Osteocyte (in vitro differentiated cells): Measurements from ENCODE around the gene LAS1L. TPM values are rescaled to one million over a fixed set of nuclear protein-coding genes. Genes with fewer than 3 reads are reported as not detected.
"Not testable (repeated sequence)": the region's sequence is repeated elsewhere in the genome, so short reads cannot be mapped to it uniquely, and the experiment has no call there.

Experiments
- DNase-seq: peaks from one replicate; pipeline ENCODE4 v3.0.0; 2021; ENCODE audit warnings: mixed read lengths; ENCODE audit not compliant: unreplicated experiment; ENCODE audit errors: extremely low spot score
- H3K27ac Mint-ChIP-seq: one replicate; pipeline ENCODE4 v1.8.0; 2021; ENCODE audit warnings: mild to moderate bottlenecking, mixed read lengths; ENCODE audit not compliant: unreplicated experiment
- H3K27me3 Mint-ChIP-seq: one replicate; pipeline ENCODE4 v1.8.0; 2021; ENCODE audit warnings: mixed read lengths; ENCODE audit not compliant: unreplicated experiment
- H3K36me3 Mint-ChIP-seq: one replicate; pipeline ENCODE4 v1.8.0; 2021; ENCODE audit warnings: mixed read lengths; ENCODE audit not compliant: unreplicated experiment
- H3K4me1 Mint-ChIP-seq: one replicate; pipeline ENCODE4 v1.8.0; 2021; ENCODE audit warnings: mixed read lengths; ENCODE audit not compliant: unreplicated experiment
- H3K4me3 Mint-ChIP-seq: one replicate; pipeline ENCODE4 v1.8.0; 2021; ENCODE audit warnings: mild to moderate bottlenecking, moderate library complexity, mixed read lengths; ENCODE audit not compliant: unreplicated experiment
- H3K9me3 Mint-ChIP-seq: one replicate; pipeline ENCODE4 v1.8.0; 2021; ENCODE audit warnings: mixed read lengths; ENCODE audit not compliant: unreplicated experiment
- total RNA-seq: library from RNA; stranded (reverse); gene quantifications from 2 replicates; pipeline ENCODE4 v1.2.1, GENCODE V29; 2021
- TF ChIP-seq, protein P1 (sequence below): fragments of 200-600 bp; sonication (generic); IDR thresholded peaks from 2 replicates; pipeline ENCODE4 v1.5.0; 2021; ENCODE audit warnings: antibody characterized with exemption, mild to moderate bottlenecking, moderate library complexity

LAS1L gene
- total RNA-seq, 1 donor from 2014 or later: 33.6 TPM

GRCh38 chrX:65502618-65503017 lies 32.0 kb downstream of the LAS1L start:
- DNase-seq: no peak
- Mint-ChIP-seq H3K9me3 (no peaks in the 10 kb centered on the region), H3K4me1 (peaks cover 3% of the 10 kb centered on the region), H3K27ac (no peak overlapping the region), H3K4me3 (no peak overlapping the region), H3K27me3 (no peaks in the 10 kb centered on the region), H3K36me3 (no peaks in the 10 kb centered on the region)
- TF ChIP-seq, protein P1, sequence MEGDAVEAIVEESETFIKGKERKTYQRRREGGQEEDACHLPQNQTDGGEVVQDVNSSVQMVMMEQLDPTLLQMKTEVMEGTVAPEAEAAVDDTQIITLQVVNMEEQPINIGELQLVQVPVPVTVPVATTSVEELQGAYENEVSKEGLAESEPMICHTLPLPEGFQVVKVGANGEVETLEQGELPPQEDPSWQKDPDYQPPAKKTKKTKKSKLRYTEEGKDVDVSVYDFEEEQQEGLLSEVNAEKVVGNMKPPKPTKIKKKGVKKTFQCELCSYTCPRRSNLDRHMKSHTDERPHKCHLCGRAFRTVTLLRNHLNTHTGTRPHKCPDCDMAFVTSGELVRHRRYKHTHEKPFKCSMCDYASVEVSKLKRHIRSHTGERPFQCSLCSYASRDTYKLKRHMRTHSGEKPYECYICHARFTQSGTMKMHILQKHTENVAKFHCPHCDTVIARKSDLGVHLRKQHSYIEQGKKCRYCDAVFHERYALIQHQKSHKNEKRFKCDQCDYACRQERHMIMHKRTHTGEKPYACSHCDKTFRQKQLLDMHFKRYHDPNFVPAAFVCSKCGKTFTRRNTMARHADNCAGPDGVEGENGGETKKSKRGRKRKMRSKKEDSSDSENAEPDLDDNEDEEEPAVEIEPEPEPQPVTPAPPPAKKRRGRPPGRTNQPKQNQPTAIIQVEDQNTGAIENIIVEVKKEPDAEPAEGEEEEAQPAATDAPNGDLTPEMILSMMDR: no peak

DNA sequence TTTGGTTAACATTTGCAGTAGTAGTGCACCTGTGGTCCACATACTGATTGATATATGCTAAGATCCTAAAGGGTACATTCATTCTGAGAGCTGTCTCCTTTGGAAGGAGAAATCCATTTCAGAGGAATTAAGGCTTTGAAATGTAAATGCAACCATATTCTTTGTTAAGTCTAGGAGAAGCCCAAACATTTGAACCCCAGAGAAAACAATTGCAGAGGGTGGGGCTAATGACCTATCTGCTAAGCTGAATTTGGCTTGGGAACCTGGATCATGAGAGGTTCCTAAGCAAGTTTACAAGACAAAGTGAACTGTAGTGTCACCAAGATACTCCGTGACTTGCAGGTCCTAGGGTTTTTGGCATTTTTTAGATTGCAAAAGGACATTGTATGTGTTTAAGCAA lies 41.2 kb downstream of the LAS1L start:
- TF ChIP-seq, protein P1: no peak
- H3K4me1 Mint-ChIP-seq: no peaks in the 10 kb centered on the region

DNA sequence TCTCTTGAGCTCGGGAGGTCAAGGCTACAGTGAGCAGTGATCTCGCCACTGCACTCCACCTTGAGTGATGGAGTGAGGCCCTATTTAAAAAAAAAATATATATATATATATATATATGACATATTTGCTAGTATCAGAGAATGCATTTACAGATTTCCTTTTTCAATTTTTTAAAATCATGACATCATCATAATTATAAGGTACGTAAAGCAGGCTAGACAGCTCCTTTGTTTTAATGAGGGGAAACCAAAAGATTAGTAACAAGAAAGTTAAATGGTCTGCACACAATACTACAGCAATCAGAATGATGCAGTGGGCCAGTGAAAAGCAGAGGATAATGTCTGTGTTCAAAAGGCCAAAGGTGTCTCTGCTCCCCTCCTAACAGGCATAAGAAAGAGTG lies 43.0 kb downstream of the LAS1L start:
- no peak for DNase-seq
- H3K4me3 Mint-ChIP-seq: no peak overlapping the region
- H3K9me3 Mint-ChIP-seq: peaks cover 5% of the 10 kb centered on the region
- H3K27me3 Mint-ChIP-seq: no peaks in the 10 kb centered on the region
- TF ChIP-seq, protein P1: no peak
- H3K4me1 Mint-ChIP-seq: no peaks in the 10 kb centered on the region
- H3K36me3 Mint-ChIP-seq: no peaks in the 10 kb centered on the region
- H3K27ac Mint-ChIP-seq: no peak overlapping the region

More for the DNA sequence above, 41.2 kb downstream of the LAS1L start:
- Mint-ChIP-seq H3K27me3 (no peaks in the 10 kb centered on the region), H3K36me3 (no peaks in the 10 kb centered on the region), H3K4me3 (no peak overlapping the region), H3K9me3 (peaks cover 5% of the 10 kb centered on the region), H3K27ac (no peak overlapping the region)
- DNase-seq: no peak

- Mint-ChIP-seq H3K36me3 (no peaks in the 10 kb centered on the region), H3K27ac (no peak overlapping the region), H3K27me3 (no peaks in the 10 kb centered on the region), H3K4me1 (no peaks in the 10 kb centered on the region), H3K9me3 (peaks cover 5% of the 10 kb centered on the region), H3K4me3 (no peak overlapping the region)
- DNase-seq: no peak
- TF ChIP-seq, protein P1: no peak
Measured at GRCh38 chrX:65488495-65488894, 46.1 kb downstream of the LAS1L start.

DNA sequence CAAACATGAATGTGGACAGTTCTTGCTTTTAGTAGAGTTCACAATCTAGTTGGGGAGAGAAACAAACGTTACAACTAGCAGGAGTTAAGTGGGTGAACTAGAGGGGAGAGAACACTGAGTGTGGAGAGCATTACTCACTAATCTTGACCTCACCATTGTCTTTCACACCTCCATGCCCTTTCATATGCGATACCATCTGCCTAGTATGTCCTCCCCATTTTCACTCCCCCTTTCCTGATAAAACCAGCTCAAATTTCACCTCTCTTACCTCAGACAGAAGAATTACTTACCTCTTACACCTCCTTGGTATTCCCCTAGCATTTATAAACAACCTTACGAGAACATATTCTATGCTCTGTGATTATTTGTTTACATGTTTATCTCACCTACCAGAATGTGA lies 53.6 kb downstream of the LAS1L start:
- peaks cover 9% of the 10 kb centered on the region for H3K9me3 Mint-ChIP-seq
- TF ChIP-seq, protein P1: no peak
- DNase-seq: no peak
- no peak overlapping the region for H3K27ac Mint-ChIP-seq
- peaks cover 2% of the 10 kb centered on the region for H3K27me3 Mint-ChIP-seq
- H3K4me1 Mint-ChIP-seq: no peaks in the 10 kb centered on the region
- H3K36me3 Mint-ChIP-seq: peaks cover 1% of the 10 kb centered on the region
- no peak overlapping the region for H3K4me3 Mint-ChIP-seq

DNA sequence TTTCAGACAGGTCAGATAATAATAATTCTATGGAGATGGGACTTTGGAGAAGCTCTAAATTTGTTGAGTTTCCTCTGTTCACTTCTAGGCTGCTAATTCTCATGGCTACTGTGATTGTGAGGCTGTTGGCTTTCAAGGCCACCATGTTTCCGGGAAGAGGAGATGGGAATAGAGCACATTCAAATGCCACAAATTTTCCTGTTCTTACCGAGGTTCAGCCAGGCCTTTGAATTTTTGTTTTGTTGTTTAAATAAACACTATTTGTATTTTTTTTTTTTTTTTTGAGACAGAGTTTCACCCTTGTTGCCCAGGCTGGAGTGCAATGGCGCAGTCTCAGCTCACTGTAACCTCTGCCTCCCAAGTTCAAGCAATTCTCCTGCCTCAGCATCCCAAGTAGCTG lies 55.5 kb downstream of the LAS1L start:
- H3K4me3 Mint-ChIP-seq, H3K36me3 Mint-ChIP-seq, H3K27ac Mint-ChIP-seq, H3K27me3 Mint-ChIP-seq, H3K4me1 Mint-ChIP-seq, DNase-seq: not testable (repeated sequence)
- H3K9me3 Mint-ChIP-seq: peaks cover 17% of the 10 kb centered on the region
